ENCODE results near the gene TBC1D22B.

TBC1D22B gene

DNA sequence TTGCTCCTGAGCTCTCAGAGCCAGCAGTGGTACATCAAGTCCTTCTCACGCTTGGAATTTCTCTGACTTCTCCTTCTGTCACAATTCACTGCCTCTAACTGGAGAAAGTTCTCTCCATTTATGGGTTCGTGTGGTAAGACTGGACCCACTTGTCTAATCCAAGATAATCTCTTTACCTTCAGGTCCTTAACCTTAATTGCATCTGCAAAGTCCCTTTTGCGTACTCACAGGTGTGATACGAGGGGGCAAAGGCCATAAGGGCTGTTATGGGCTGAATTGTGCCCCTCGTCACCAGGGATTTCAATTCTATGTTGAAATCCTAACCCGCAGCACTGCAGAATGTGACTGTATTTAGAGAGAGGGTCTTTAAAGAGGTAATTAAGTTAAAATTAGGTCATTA lies 27.5 kb upstream of the TBC1D22B start:
- Mint-ChIP-seq H3K4me1 (peaks cover 10% of the 10 kb centered on the region), H3K27ac (no peak overlapping the region), H3K4me3 (no peak overlapping the region), H3K36me3 (ENCODE audit: low read depth) (no peaks in the 10 kb centered on the region), H3K9me3 (no peaks in the 10 kb centered on the region), H3K27me3 (peaks cover 3% of the 10 kb centered on the region)
- ATAC-seq (no peak), DNase-seq (no peak)

DNA sequence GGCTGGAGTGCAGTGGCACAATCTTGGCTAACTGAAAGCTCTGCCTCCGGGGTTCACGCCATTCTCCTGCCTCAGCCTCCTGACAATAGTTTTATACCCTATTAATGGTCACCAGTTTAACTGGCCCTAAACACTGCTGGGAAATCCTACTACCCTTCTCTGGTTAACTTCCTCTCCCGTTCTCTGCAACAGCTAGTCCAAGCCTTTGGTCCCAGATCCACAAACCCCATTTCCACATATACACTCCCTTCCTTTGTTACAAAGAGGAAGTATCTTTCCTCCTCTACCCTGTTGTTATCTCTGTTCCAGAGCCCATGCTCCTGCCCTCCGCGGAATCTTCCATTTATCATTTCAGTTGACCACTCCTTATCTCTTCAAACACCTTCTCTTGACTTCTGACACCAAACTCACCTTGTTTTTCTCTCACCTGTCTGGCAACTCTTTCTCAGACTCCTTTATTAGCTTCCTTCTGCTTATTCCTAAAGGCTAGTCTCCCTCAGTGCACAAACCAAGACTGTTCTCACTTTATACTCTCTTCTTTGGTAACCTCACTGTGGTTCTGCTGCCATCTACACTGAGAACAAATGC lies 25.0 kb upstream of the TBC1D22B start:
- no peak for DNase-seq
- no peaks in the 10 kb centered on the region for H3K9me3 Mint-ChIP-seq

DNA sequence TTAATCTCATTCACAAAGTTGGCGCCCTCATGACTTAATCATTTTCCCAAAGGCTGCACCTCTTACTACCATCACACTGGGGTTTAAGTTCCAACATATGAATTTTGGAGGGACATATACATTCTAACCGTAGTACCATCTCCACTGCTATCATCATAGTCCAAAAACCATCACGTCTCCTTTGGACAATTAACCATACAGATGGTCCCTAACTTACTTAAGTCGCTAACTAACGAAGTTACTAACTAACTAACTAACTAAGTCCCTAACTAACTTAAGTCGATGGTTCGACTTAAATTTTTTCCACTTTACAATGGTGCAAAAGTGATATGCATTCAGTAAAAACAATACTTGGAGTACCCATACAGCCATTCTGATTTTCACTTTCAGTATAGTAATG lies 24.0 kb upstream of the TBC1D22B start:
- no peak overlapping the region for H3K4me3 Mint-ChIP-seq
- peaks cover 3% of the 10 kb centered on the region for H3K27me3 Mint-ChIP-seq
- ATAC-seq (no peak), DNase-seq (no peak)
- H3K9me3 Mint-ChIP-seq, result no peaks in the 10 kb centered on the region
- H3K36me3 Mint-ChIP-seq (ENCODE audit: low read depth), result no peaks in the 10 kb centered on the region
- peaks cover 20% of the 10 kb centered on the region for H3K4me1 Mint-ChIP-seq
- no peak overlapping the region for H3K27ac Mint-ChIP-seq

More for the DNA sequence above, 25.0 kb upstream of the TBC1D22B start:
- Mint-ChIP-seq H3K27ac (no peak overlapping the region), H3K4me3 (no peak overlapping the region), H3K36me3 (ENCODE audit: low read depth) (no peaks in the 10 kb centered on the region), H3K27me3 (peaks cover 3% of the 10 kb centered on the region), H3K4me1 (peaks cover 19% of the 10 kb centered on the region)
- no peak for ATAC-seq

DNA sequence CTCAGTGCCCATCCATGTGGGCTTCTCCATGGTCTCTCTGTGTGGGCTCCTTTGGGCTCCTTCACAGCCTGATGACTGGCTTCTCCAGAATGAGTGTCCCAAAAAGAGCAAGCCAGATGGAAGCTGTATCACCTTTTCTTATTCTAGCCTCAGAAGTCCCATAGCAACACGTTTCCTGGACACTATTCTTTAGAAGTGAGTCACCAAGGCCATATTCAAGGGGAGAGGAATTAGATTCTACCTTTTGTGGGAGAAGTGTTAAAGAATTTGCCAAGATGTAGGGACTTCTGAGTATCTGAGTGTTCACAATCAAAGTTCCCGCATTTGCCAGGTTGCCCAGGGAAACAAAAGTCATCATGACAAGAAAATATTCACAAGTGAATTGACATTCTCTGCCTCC lies 20.7 kb upstream of the TBC1D22B start:
- no peaks in the 10 kb centered on the region for H3K9me3 Mint-ChIP-seq
- no peak for DNase-seq
- H3K36me3 Mint-ChIP-seq (ENCODE audit: low read depth), result no peaks in the 10 kb centered on the region

DNA sequence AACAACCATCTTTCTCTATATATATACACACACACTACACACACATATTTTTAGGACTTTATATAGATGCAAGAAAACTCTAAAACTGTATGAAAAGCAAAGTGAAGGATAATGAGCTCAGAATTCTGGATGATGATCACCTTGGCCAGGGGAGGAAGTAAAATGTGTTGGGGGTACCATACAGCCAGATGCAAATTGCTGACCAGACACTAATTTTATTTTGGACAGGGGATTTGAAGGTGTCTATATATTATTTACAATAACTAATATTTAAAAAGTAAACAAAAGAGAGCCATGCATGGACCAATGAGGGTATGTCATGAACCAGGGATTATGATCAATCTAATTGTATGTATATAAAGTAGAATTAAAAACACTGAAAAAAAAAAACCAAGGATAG lies 19.8 kb upstream of the TBC1D22B start:
- H3K9me3 Mint-ChIP-seq, result no peaks in the 10 kb centered on the region
- H3K4me1 Mint-ChIP-seq, result peaks cover 40% of the 10 kb centered on the region
- peaks cover 3% of the 10 kb centered on the region for H3K27me3 Mint-ChIP-seq
- DNase-seq, result no peak
- no peaks in the 10 kb centered on the region for H3K36me3 Mint-ChIP-seq (ENCODE audit: low read depth)
- H3K27ac Mint-ChIP-seq, result no peak overlapping the region
- no peak overlapping the region for H3K4me3 Mint-ChIP-seq
- ATAC-seq, result no peak

More for the DNA sequence above, 20.7 kb upstream of the TBC1D22B start:
- Mint-ChIP-seq H3K4me3 (no peak overlapping the region), H3K4me1 (peaks cover 33% of the 10 kb centered on the region), H3K27ac (no peak overlapping the region), H3K27me3 (peaks cover 3% of the 10 kb centered on the region)
- no peak for ATAC-seq

GRCh38 chr6:37238381-37238780 lies 19.2 kb upstream of the TBC1D22B start:
- peak overlapping the region; percentile 59 for H3K27ac Mint-ChIP-seq
- H3K4me1 Mint-ChIP-seq, result peaks cover 42% of the 10 kb centered on the region
- no peak overlapping the region for H3K4me3 Mint-ChIP-seq
- ATAC-seq (no peak), DNase-seq (no peak)
- no peaks in the 10 kb centered on the region for H3K36me3 Mint-ChIP-seq (ENCODE audit: low read depth)
- no peaks in the 10 kb centered on the region for H3K27me3 Mint-ChIP-seq
- H3K9me3 Mint-ChIP-seq, result no peaks in the 10 kb centered on the region

- H3K36me3 Mint-ChIP-seq (ENCODE audit: low read depth), result no peaks in the 10 kb centered on the region
- H3K27me3 Mint-ChIP-seq, result no peaks in the 10 kb centered on the region
- peak overlapping the region; percentile 21 for H3K4me3 Mint-ChIP-seq
- H3K4me1 Mint-ChIP-seq, result peaks cover 42% of the 10 kb centered on the region
- H3K27ac Mint-ChIP-seq, result peak overlapping the region; percentile 92
- DNase-seq (no peak), ATAC-seq (no peak)
- no peaks in the 10 kb centered on the region for H3K9me3 Mint-ChIP-seq
Measured at GRCh38 chr6:37239526-37239925, 18.0 kb upstream of the TBC1D22B start.

DNA sequence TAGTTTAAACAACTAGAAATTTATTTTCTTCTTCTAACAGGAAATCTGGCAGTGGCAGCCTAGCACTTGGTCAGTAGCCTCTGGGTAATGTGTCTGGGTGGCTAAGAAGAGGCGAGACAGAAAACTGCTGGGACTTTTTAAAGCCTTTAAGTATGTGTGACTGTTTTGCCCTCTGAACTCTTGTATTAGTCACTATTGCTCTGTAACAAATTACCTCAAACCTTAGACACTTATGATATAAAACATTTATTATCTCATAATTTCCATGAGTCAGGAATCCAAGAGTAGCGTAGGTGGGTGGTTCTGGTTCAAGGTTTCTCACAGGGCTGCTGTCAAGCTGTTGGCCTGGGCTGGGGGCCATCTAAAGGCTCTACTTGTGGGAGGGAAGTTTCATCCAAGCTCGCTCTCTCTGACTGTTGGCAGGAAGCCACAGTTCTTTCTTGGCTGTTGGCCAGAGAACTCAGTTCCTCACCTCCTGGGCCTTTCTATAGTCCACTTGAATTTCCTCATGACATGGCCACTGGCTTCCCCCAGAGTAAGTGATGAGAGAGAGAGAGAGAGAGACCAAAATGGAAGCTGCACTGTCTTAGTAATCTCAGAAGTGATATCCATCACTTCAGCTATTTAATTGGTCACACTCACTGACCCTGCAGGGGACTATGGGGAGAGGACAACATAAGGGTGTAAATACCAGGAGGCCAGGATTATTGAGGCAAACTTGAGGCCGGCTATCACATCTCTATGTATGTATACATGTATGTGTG lies 17.4 kb upstream of the TBC1D22B start:
- Mint-ChIP-seq H3K27ac (peak overlapping the region; percentile 92), H3K4me3 (peak overlapping the region; percentile 21), H3K27me3 (no peaks in the 10 kb centered on the region), H3K36me3 (ENCODE audit: low read depth) (no peaks in the 10 kb centered on the region), H3K9me3 (no peaks in the 10 kb centered on the region), H3K4me1 (peaks cover 42% of the 10 kb centered on the region)
- ATAC-seq (peak; percentile 96), DNase-seq (peak; percentile 83)

- DNase-seq (no peak), ATAC-seq (no peak)
- Mint-ChIP-seq H3K27me3 (peaks cover 4% of the 10 kb centered on the region), H3K27ac (no peak overlapping the region), H3K9me3 (no peaks in the 10 kb centered on the region), H3K4me3 (no peak overlapping the region), H3K36me3 (ENCODE audit: low read depth) (no peaks in the 10 kb centered on the region), H3K4me1 (peaks cover 42% of the 10 kb centered on the region)
Measured at GRCh38 chr6:37241131-37241530, 16.4 kb upstream of the TBC1D22B start.

DNA sequence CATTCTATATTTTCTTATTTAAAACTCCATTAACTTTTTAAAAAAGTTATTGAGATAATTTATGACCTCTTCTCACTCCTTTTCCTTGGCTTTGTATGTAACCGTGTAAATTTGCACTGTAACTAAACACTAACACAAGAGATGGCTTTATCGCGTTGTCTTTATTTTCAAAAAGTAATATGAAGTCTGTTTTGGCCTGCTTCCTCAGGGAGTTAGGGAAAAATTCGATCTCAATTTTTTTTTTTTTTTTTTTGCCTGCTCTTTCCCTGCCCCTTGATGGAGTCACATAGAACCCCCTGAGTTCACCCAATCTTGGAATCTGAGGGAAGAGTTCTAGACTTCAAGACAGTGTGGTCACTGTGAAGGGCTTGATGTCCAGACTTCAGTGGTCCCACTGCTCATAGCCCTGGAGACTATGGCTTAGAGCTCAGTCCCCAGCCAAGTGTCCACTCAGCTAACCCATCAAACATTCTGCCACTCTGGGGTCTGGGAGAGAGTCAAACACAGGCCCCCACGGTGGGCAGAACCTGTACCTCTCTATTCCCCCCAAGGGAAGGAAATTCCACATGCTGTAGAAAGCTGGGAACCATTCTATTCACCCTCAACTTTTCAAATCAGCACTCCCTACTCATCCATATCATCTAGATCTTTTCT lies 15.7 kb upstream of the TBC1D22B start:
- Mint-ChIP-seq H3K4me1 (peaks cover 39% of the 10 kb centered on the region), H3K27ac (peak overlapping the region; percentile 21), H3K27me3 (peaks cover 5% of the 10 kb centered on the region), H3K9me3 (no peaks in the 10 kb centered on the region), H3K4me3 (no peak overlapping the region), H3K36me3 (ENCODE audit: low read depth) (no peaks in the 10 kb centered on the region)
- no peak for DNase-seq
- no peak for ATAC-seq

DNA sequence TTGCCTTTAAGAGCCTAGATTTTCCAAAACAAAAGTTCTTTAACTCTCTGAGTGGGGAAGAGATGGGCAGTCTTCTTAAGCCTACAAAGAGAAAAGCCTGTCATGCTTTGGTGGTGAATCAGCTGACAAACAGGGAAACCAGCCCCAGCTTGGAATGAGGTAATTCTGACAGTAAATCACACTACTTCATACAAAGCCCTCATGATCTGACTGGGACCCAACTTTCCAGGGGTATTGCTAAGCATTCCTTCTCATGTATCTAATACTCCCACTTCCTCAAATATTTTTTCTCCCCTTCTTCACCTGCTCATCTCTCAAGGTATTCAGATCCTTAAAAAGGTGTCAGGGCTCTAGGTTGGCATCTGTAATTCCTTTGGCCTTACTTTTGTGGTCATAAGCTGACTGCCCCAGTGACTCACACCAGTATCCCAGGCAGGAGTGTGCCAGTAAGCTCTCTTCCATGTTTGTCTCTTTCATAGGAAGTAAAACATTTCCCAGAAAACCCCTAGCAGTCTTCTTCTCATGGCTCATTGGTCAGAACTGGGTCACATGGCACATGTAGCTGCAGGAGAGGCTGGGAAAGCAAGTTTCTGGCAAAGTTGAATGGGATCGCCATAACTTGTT lies 15.0 kb upstream of the TBC1D22B start:
- Mint-ChIP-seq H3K27ac (peak overlapping the region; percentile 21), H3K27me3 (peaks cover 5% of the 10 kb centered on the region), H3K9me3 (no peaks in the 10 kb centered on the region), H3K36me3 (ENCODE audit: low read depth) (no peaks in the 10 kb centered on the region), H3K4me1 (peaks cover 33% of the 10 kb centered on the region), H3K4me3 (no peak overlapping the region)
- DNase-seq (no peak), ATAC-seq (no peak)

GRCh38 chr6:37243131-37243815 lies 14.3 kb upstream of the TBC1D22B start:
- peaks cover 5% of the 10 kb centered on the region for H3K27me3 Mint-ChIP-seq
- DNase-seq, result no peak
- H3K4me1 Mint-ChIP-seq, result peaks cover 32% of the 10 kb centered on the region
- H3K27ac Mint-ChIP-seq, result no peak overlapping the region
- no peaks in the 10 kb centered on the region for H3K9me3 Mint-ChIP-seq
- H3K4me3 Mint-ChIP-seq, result no peak overlapping the region
- H3K36me3 Mint-ChIP-seq (ENCODE audit: low read depth), result no peaks in the 10 kb centered on the region
- no peak for ATAC-seq

DNA sequence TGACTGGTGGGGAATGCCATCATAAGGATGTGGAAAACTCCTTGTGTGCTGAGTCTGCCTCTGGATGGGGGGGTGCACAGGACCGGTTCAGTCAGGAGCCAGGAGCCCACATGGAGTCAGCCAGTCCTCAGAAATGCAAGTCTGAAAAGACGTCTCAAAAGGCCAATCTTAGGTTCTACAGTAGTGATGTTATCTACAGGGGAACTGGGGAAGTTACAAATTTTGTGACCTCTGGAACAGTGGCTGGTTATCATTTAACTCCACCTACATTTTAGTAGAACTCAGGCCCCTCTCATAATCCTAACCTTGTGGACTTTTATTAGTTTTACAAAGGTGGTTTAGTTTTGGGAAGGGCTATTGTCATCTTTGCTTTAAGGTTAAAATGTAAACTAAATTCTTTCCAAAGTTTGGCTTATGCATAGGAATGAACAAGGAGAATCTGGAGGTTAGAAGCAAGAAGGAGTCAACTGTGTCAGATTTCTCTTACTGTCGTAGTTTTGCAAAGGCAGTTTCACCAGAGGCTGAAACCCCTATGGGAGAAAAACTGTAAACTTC lies 13.7 kb upstream of the TBC1D22B start:
- ATAC-seq, result no peak
- no peaks in the 10 kb centered on the region for H3K36me3 Mint-ChIP-seq (ENCODE audit: low read depth)
- DNase-seq, result no peak
- H3K4me3 Mint-ChIP-seq, result no peak overlapping the region
- H3K4me1 Mint-ChIP-seq, result peaks cover 27% of the 10 kb centered on the region
- no peak overlapping the region for H3K27ac Mint-ChIP-seq
- H3K27me3 Mint-ChIP-seq, result peaks cover 5% of the 10 kb centered on the region
- H3K9me3 Mint-ChIP-seq, result no peaks in the 10 kb centered on the region
